Liver (tissue), 3 donors: ENCODE data around the gene DNM3.

Source experiments
- FOXA1 ChIP-seq: IDR thresholded peaks from 2 replicates; pipeline ENCODE4 v1.6.1; 2016; ENCODE audit warnings: antibody characterized with exemption
- GABPA ChIP-seq, 2 donors: IDR thresholded peaks in 1 of 2; conservative IDR thresholded peaks in 1 of 2; 2 replicates each; pipeline ENCODE4 v1.6.1; 2016; ENCODE audit warnings: antibody characterized with exemption in 2 of 2, mild to moderate bottlenecking in 1 of 2, moderate library complexity in 1 of 2
- RAD21 ChIP-seq, 2 donors: IDR thresholded peaks; 2 replicates each; pipeline ENCODE4 v1.6.1; 2016; ENCODE audit warnings: antibody characterized with exemption in 2 of 2, mild to moderate bottlenecking in 2 of 2
- RXRA ChIP-seq, 2 donors: IDR thresholded peaks; 2 replicates each; pipeline ENCODE4 v1.6.1; 2017 to 2018; ENCODE audit warnings: antibody characterized with exemption in 2 of 2, mild to moderate bottlenecking in 1 of 2
- TAF1 ChIP-seq: conservative IDR thresholded peaks from 2 replicates; pipeline ENCODE4 v1.6.1; 2016; ENCODE audit warnings: antibody characterized with exemption, mild to moderate bottlenecking
- TF ChIP-seq, protein P1 (sequence below): fragments of 150-350 bp; IDR thresholded peaks from 2 replicates; pipeline ENCODE4 v1.5.1; 2017; ENCODE audit warnings: improper control_type of control experiment, low read depth, low read length; ENCODE audit not compliant: missing input control
- TF ChIP-seq, protein P2 (sequence below): IDR thresholded peaks from 2 replicates; pipeline ENCODE4 v1.6.1; 2016; ENCODE audit warnings: antibody characterized with exemption
- donor health status: healthy.
- donor health status: healthy.

DNA sequence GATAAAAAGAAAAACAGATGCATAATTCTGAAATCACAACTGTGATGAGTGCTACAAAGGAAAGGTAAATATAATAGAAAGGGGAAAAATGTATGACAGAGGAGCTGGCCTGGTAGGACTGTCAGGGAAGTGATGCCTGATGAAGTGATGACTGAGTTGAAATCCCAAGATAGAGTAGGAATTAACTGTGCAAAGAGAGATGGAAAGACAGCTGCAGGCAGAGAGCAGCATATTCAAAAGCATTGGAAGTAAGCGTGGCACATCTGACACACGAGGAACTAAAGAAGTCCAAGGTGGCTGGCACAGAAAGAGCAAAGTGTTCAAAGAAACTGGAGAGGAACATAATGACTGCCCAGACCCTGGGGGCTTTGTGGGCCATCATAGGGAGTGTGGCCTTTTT lies 457.6 kb downstream of the DNM3 start:
- TF ChIP-seq, protein P1, sequence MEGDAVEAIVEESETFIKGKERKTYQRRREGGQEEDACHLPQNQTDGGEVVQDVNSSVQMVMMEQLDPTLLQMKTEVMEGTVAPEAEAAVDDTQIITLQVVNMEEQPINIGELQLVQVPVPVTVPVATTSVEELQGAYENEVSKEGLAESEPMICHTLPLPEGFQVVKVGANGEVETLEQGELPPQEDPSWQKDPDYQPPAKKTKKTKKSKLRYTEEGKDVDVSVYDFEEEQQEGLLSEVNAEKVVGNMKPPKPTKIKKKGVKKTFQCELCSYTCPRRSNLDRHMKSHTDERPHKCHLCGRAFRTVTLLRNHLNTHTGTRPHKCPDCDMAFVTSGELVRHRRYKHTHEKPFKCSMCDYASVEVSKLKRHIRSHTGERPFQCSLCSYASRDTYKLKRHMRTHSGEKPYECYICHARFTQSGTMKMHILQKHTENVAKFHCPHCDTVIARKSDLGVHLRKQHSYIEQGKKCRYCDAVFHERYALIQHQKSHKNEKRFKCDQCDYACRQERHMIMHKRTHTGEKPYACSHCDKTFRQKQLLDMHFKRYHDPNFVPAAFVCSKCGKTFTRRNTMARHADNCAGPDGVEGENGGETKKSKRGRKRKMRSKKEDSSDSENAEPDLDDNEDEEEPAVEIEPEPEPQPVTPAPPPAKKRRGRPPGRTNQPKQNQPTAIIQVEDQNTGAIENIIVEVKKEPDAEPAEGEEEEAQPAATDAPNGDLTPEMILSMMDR = no peak
- TF ChIP-seq RXRA (IDR thresholded peaks at IDR 0.05) (no peak), GABPA (IDR thresholded peaks at IDR 0.05 in 1 of 2, conservative IDR thresholded peaks at IDR 0.05 in 1 of 2) (no peak), TAF1 (no peak), FOXA1 (no peak), RAD21 (IDR thresholded peaks at IDR 0.05) (no peak)
- TF ChIP-seq, protein P2, sequence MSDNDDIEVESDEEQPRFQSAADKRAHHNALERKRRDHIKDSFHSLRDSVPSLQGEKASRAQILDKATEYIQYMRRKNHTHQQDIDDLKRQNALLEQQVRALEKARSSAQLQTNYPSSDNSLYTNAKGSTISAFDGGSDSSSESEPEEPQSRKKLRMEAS = no peak
